ENCODE results near the gene TNRC6B.

GRCh38 chr22:40153705-40154104, 24.0 kb upstream of the TNRC6B start:
- TF ChIP-seq CTCF (IDR thresholded peaks at IDR 0.05; ENCODE audit: low read depth, low read length), result no peak
- TF ChIP-seq EZH2phosphoT487 (IDR thresholded peaks at IDR 0.05; ENCODE audit: low read depth), result no peak
